ENCODE results near the gene PSD. TPM values are rescaled to one million over a fixed set of nuclear protein-coding genes. Genes with fewer than 3 reads are reported as not detected.

The PSD gene
- total RNA-seq, 2 experiments from 2014 or later = 9.3 to 10.4 TPM

- peaks cover 6% of the 10 kb centered on the region for H3K27me3 Mint-ChIP-seq
- DNase-seq (no peak), ATAC-seq (no peak)
- peaks cover 5% of the 10 kb centered on the region for H3K36me3 Mint-ChIP-seq (ENCODE audit: low read depth)
- no peak for TF ChIP-seq CTCF (IDR thresholded peaks at IDR 0.05)
- ChIA-PET CTCF (interaction anchor here (0.9 to 15.2 kb wide), 4 partner anchors 9 to 177 kb away, joined by 3 to 143 read pairs (median 18); partner anchors contain the start of genes FBXL15 and NFKB2), POLR2A (interaction anchor here (1.1 to 6.4 kb wide), 5 partner anchors 11 to 54 kb away, joined by 3 to 88 read pairs (median 6); partner anchors contain the start of genes FBXL15 and NFKB2)
- H3K4me1 Mint-ChIP-seq (ENCODE audit: low read depth) = peaks cover 34% of the 10 kb centered on the region
- intact Hi-C loops (cut with micrococcal nuclease) = no loop called here
- H3K4me3 Mint-ChIP-seq = no peak overlapping the region
- H3K27ac Mint-ChIP-seq = no peak overlapping the region
- H3K9me3 Mint-ChIP-seq = no peaks in the 10 kb centered on the region
Observed at GRCh38 chr10:102407425-102408130, 11.0 kb downstream of the PSD start.

GRCh38 chr10:102406815-102407214 is 11.8 kb downstream of the PSD start:
- no peaks in the 10 kb centered on the region for H3K9me3 Mint-ChIP-seq
- POLR2A ChIA-PET = interaction anchor here (1.3 to 6.4 kb wide), 4 partner anchors 11 to 55 kb away, joined by 4 to 88 read pairs (median 9); partner anchors contain the start of genes FBXL15 and NFKB2

GRCh38 chr10:102405632-102406031 is 13.0 kb downstream of the PSD start:
- H3K27me3 Mint-ChIP-seq = no peaks in the 10 kb centered on the region
- peak; percentile 46 for DNase-seq
- H3K4me1 Mint-ChIP-seq (ENCODE audit: low read depth) = peaks cover 32% of the 10 kb centered on the region
- peak overlapping the region; percentile 18 for H3K27ac Mint-ChIP-seq
- intact Hi-C loops (cut with micrococcal nuclease) = no loop called here
- ChIA-PET CTCF (interaction anchor here (1.1 to 15.2 kb wide), 5 partner anchors 11 to 175 kb away, joined by 3 to 143 read pairs (median 4); partner anchors contain the start of gene FBXL15), POLR2A (interaction anchor here (0.8 to 6.4 kb wide), 9 partner anchors 9 to 269 kb away, joined by 3 to 88 read pairs (median 5); partner anchors contain the start of genes FBXL15 and NFKB2)
- H3K4me3 Mint-ChIP-seq = no peak overlapping the region
- no peak for TF ChIP-seq CTCF (IDR thresholded peaks at IDR 0.05)
- peaks cover 21% of the 10 kb centered on the region for H3K36me3 Mint-ChIP-seq (ENCODE audit: low read depth)
- no peaks in the 10 kb centered on the region for H3K9me3 Mint-ChIP-seq
- peak; percentile 2 for ATAC-seq

More at GRCh38 chr10:102406815-102407214, 11.8 kb downstream of the PSD start:
- H3K4me3 Mint-ChIP-seq = no peak overlapping the region
- CTCF ChIA-PET = interaction anchor here (1.0 to 15.2 kb wide), 3 partner anchors 11 to 177 kb away, joined by 3 to 143 read pairs (median 28); partner anchors contain the start of genes FBXL15 and NFKB2
- peaks cover 36% of the 10 kb centered on the region for H3K4me1 Mint-ChIP-seq (ENCODE audit: low read depth)
- peak; percentile 15 for DNase-seq
- H3K36me3 Mint-ChIP-seq (ENCODE audit: low read depth) = peaks cover 12% of the 10 kb centered on the region
- intact Hi-C loops (cut with micrococcal nuclease) = no loop called here
- peaks cover 5% of the 10 kb centered on the region for H3K27me3 Mint-ChIP-seq
- ATAC-seq = no peak
- TF ChIP-seq CTCF (IDR thresholded peaks at IDR 0.05) = no peak
- H3K27ac Mint-ChIP-seq = no peak overlapping the region

GRCh38 chr10:102405108-102405571 is 13.4 kb downstream of the PSD start:
- Mint-ChIP-seq H3K4me1 (ENCODE audit: low read depth) (peaks cover 37% of the 10 kb centered on the region), H3K27ac (no peak overlapping the region), H3K4me3 (no peak overlapping the region), H3K36me3 (ENCODE audit: low read depth) (peaks cover 26% of the 10 kb centered on the region), H3K9me3 (no peaks in the 10 kb centered on the region), H3K27me3 (no peaks in the 10 kb centered on the region)
- no peak for TF ChIP-seq CTCF (IDR thresholded peaks at IDR 0.05)
- ATAC-seq (no peak), DNase-seq (peak; percentile 16)
- ChIA-PET POLR2A (interaction anchor here (0.6 to 6.4 kb wide), 12 partner anchors 9 to 268 kb away, joined by 3 to 88 read pairs (median 5); partner anchors contain the start of genes CUEDC2, FBXL15 and NFKB2), CTCF (interaction anchor here (1.1 to 15.2 kb wide), 5 partner anchors 11 to 175 kb away, joined by 3 to 143 read pairs (median 4); partner anchors contain the start of gene FBXL15)
- intact Hi-C loops (cut with micrococcal nuclease) = no loop called here
